Measurements from ENCODE around the gene TTC27.

TTC27 gene

GRCh38 chr2:32739664-32740063 lies 111.8 kb downstream of the TTC27 start:
- CTCF ChIA-PET, result no interaction called here
- no peak for DNase-seq (ENCODE audit: extremely low spot score)
- TF ChIP-seq SP1 (IDR thresholded peaks at IDR 0.05) (no peak), BHLHE40 (IDR thresholded peaks at IDR 0.05; ENCODE audit: borderline replicate concordance) (no peak), ARNT (IDR thresholded peaks at IDR 0.05) (no peak), SUZ12 (IDR thresholded peaks at IDR 0.05) (no peak), FOXA1 (IDR thresholded peaks at IDR 0.05) (no peak), FOXM1 (IDR thresholded peaks at IDR 0.05; ENCODE audit: borderline replicate concordance) (no peak), TARDBP (IDR thresholded peaks at IDR 0.05) (no peak), ELF4 (IDR thresholded peaks at IDR 0.05) (no peak), LEF1 (IDR thresholded peaks at IDR 0.05; ENCODE audit: borderline replicate concordance) (no peak), HDGF (IDR thresholded peaks at IDR 0.05; ENCODE audit: borderline replicate concordance) (no peak), CTBP1 (IDR thresholded peaks at IDR 0.05; ENCODE audit: borderline replicate concordance) (no peak), NFRKB (IDR thresholded peaks at IDR 0.05) (no peak), L3MBTL2 (conservative IDR thresholded peaks at IDR 0.05) (no peak)
- TF ChIP-seq, protein P1, sequence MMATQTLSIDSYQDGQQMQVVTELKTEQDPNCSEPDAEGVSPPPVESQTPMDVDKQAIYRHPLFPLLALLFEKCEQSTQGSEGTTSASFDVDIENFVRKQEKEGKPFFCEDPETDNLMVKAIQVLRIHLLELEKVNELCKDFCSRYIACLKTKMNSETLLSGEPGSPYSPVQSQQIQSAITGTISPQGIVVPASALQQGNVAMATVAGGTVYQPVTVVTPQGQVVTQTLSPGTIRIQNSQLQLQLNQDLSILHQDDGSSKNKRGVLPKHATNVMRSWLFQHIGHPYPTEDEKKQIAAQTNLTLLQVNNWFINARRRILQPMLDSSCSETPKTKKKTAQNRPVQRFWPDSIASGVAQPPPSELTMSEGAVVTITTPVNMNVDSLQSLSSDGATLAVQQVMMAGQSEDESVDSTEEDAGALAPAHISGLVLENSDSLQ (IDR thresholded peaks at IDR 0.05), result no peak
- POLR2A ChIA-PET, result no interaction called here

DNA sequence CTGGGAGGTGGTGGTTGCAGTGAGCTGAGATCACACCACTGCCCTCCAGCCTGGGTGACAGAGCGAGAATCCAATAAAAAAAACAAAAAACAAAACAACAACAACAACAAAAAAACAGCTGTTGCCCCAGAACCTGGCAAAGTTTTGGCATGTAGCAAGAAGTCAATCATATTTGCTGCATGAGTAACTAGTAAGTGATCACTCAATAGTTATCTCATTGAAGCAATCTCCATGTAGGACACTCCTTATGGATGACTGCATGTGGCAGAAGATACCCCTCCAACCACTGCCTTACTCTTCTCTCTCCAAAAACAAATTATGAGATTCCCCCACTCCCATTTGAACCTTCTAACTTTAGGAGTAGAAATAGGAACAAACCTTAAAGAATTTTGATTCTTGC lies 113.7 kb downstream of the TTC27 start:
- CTCF ChIA-PET, result interaction anchor here (0.6 kb wide), 1 partner anchor 10 kb away, joined by 4 read pairs; no protein-coding TSS in a partner anchor

DNA sequence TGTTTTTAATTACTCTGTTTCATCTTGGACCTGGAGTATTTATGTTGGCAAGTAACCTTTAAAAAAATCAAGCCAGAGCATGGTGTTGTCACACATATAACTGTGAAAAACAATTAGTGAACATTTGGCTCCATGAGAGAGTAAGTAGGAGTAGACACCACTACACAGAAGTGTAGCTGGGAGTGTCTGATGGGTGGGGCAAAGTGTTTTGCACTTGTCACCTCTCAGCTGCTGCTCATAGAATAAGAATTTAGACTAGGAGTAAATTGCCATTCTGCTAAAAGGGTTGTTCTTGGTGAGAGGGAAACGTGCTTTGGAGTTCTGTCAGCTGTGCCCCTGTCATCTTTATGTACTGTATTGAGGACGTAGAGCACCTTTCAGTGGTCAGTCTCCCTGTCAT lies 114.5 kb downstream of the TTC27 start:
- CTCF ChIA-PET, result no interaction called here

More for the DNA sequence above, 113.7 kb downstream of the TTC27 start:
- no peak for TF ChIP-seq TARDBP (IDR thresholded peaks at IDR 0.05)
- TF ChIP-seq FOXK2 (IDR thresholded peaks at IDR 0.05), result no peak
- TF ChIP-seq FOXM1 (IDR thresholded peaks at IDR 0.05; ENCODE audit: borderline replicate concordance), result no peak
- no peak for TF ChIP-seq SP1 (IDR thresholded peaks at IDR 0.05)
- no peak for TF ChIP-seq ZNF384 (IDR thresholded peaks at IDR 0.05)
- no peak for TF ChIP-seq L3MBTL2 (conservative IDR thresholded peaks at IDR 0.05)
- TF ChIP-seq LEF1 (IDR thresholded peaks at IDR 0.05; ENCODE audit: borderline replicate concordance), result no peak
- TF ChIP-seq ELF4 (IDR thresholded peaks at IDR 0.05), result no peak
- POLR2A ChIA-PET, result no interaction called here
- DNase-seq (ENCODE audit: extremely low spot score), result no peak

DNA sequence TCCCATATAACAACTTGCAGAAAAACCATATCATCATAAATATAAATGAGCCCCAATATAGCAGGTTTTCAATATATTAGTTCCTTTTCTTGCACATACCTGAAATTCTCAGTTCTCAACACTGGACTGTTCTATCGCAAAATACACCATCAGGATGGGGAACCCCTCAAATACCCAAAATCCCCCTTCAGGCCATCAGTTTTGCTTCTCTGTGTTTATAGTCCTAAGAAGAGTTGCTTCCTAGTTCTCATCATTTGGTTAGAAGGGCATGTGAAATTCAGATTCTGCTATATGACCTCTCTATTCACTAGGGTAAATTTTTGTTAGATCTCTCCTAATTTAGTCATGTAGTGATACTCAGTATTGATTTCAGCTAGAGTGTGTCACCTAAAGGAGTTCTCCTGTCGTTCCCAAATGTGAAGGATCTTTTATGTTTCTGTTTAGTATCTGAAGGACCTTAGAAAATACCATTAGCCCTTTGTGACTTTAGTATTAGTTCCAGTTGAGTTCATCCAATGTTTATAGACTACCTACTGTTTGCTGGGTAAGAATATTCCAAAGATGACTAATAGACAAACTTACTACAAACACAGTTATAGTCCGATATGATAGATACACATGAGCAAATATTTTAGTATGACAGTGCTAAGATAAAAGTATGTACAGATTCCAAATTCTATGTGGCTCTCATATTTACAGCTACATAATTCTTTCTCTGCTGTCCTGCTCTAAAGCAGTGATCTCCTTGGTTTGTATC lies 115.8 kb downstream of the TTC27 start:
- ChIA-PET POLR2A (no interaction called here), CTCF (no interaction called here)
- DNase-seq (ENCODE audit: extremely low spot score), result no peak
- TF ChIP-seq, protein P1 (IDR thresholded peaks at IDR 0.05), result no peak
- no peak for TF ChIP-seq NFRKB (IDR thresholded peaks at IDR 0.05)
- no peak for TF ChIP-seq ZNF384 (IDR thresholded peaks at IDR 0.05)
- TF ChIP-seq SUZ12 (IDR thresholded peaks at IDR 0.05), result no peak
- TF ChIP-seq CTBP1 (IDR thresholded peaks at IDR 0.05; ENCODE audit: borderline replicate concordance), result no peak
- no peak for TF ChIP-seq HDGF (IDR thresholded peaks at IDR 0.05; ENCODE audit: borderline replicate concordance)
- no peak for TF ChIP-seq L3MBTL2 (conservative IDR thresholded peaks at IDR 0.05)
- no peak for TF ChIP-seq BHLHE40 (IDR thresholded peaks at IDR 0.05; ENCODE audit: borderline replicate concordance)
- no peak for TF ChIP-seq ELF4 (IDR thresholded peaks at IDR 0.05)
- TF ChIP-seq ARNT (IDR thresholded peaks at IDR 0.05), result no peak
- TF ChIP-seq LEF1 (IDR thresholded peaks at IDR 0.05; ENCODE audit: borderline replicate concordance), result no peak
- TF ChIP-seq FOXK2 (IDR thresholded peaks at IDR 0.05), result no peak
- no peak for TF ChIP-seq TARDBP (IDR thresholded peaks at IDR 0.05)
- TF ChIP-seq SP1 (IDR thresholded peaks at IDR 0.05), result no peak

More for the DNA sequence above, 114.5 kb downstream of the TTC27 start:
- POLR2A ChIA-PET, result no interaction called here
- no peak for DNase-seq (ENCODE audit: extremely low spot score)
- TF ChIP-seq SP1 (IDR thresholded peaks at IDR 0.05) (no peak), TARDBP (IDR thresholded peaks at IDR 0.05) (no peak), FOXA1 (IDR thresholded peaks at IDR 0.05) (no peak)

- CTCF ChIA-PET, result no interaction called here
- POLR2A ChIA-PET, result no interaction called here
- DNase-seq (ENCODE audit: extremely low spot score), result no peak
- TF ChIP-seq SP1 (IDR thresholded peaks at IDR 0.05), result no peak
- TF ChIP-seq HDGF (IDR thresholded peaks at IDR 0.05; ENCODE audit: borderline replicate concordance), result no peak
- no peak for TF ChIP-seq BHLHE40 (IDR thresholded peaks at IDR 0.05; ENCODE audit: borderline replicate concordance)
Measured at GRCh38 chr2:32745191-32745590, 117.3 kb downstream of the TTC27 start.

GRCh38 chr2:32745675-32746074 lies 117.8 kb downstream of the TTC27 start:
- ChIA-PET POLR2A (no interaction called here), CTCF (no interaction called here)
- no peak for DNase-seq (ENCODE audit: extremely low spot score)
- TF ChIP-seq, protein P1 (IDR thresholded peaks at IDR 0.05), result no peak
- no peak for TF ChIP-seq ARNT (IDR thresholded peaks at IDR 0.05)
- no peak for TF ChIP-seq FOXK2 (IDR thresholded peaks at IDR 0.05)
- TF ChIP-seq TARDBP (IDR thresholded peaks at IDR 0.05), result no peak
- TF ChIP-seq ELF4 (IDR thresholded peaks at IDR 0.05), result no peak
- no peak for TF ChIP-seq CTBP1 (IDR thresholded peaks at IDR 0.05; ENCODE audit: borderline replicate concordance)
- no peak for TF ChIP-seq ZNF384 (IDR thresholded peaks at IDR 0.05)
- no peak for TF ChIP-seq SP1 (IDR thresholded peaks at IDR 0.05)
- TF ChIP-seq L3MBTL2 (conservative IDR thresholded peaks at IDR 0.05), result no peak
- no peak for TF ChIP-seq FOXA1 (IDR thresholded peaks at IDR 0.05)
- no peak for TF ChIP-seq LEF1 (IDR thresholded peaks at IDR 0.05; ENCODE audit: borderline replicate concordance)
- TF ChIP-seq NFRKB (IDR thresholded peaks at IDR 0.05), result no peak
- TF ChIP-seq FOXM1 (IDR thresholded peaks at IDR 0.05; ENCODE audit: borderline replicate concordance), result no peak
- TF ChIP-seq HDGF (IDR thresholded peaks at IDR 0.05; ENCODE audit: borderline replicate concordance), result no peak
- TF ChIP-seq BHLHE40 (IDR thresholded peaks at IDR 0.05; ENCODE audit: borderline replicate concordance), result no peak

Measured in HEK293T (cell line).